HEK293T (cell line): ENCODE results near the gene TBX21.

Source experiments
- ARNT ChIP-seq: fragments of 450-650 bp; IDR thresholded peaks from 2 replicates; pipeline ENCODE4 v1.6.1; 2017; ENCODE audit warnings: mild to moderate bottlenecking
- ELF4 ChIP-seq: fragments of 450-650 bp; IDR thresholded peaks from 2 replicates; pipeline ENCODE4 v1.6.1; 2017; ENCODE audit warnings: antibody characterized with exemption
- FOXA1 ChIP-seq: fragments of 450-650 bp; IDR thresholded peaks from 2 replicates; pipeline ENCODE4 v1.6.1; 2016; ENCODE audit warnings: mild to moderate bottlenecking
- FOXK2 ChIP-seq: fragments of 450-650 bp; IDR thresholded peaks from 2 replicates; pipeline ENCODE4 v1.6.1; 2016; ENCODE audit warnings: mild to moderate bottlenecking
- FOXM1 ChIP-seq: fragments of 450-650 bp; IDR thresholded peaks from 2 replicates; pipeline ENCODE4 v1.6.1; 2017; ENCODE audit warnings: mild to moderate bottlenecking, borderline replicate concordance
- PKNOX1 ChIP-seq: fragments of 450-650 bp; IDR thresholded peaks from 2 replicates; pipeline ENCODE4 v1.6.1; 2016
- SUZ12 ChIP-seq: fragments of 450-650 bp; IDR thresholded peaks from 2 replicates; pipeline ENCODE4 v1.6.1; 2016; ENCODE audit warnings: mild to moderate bottlenecking
- TARDBP ChIP-seq: fragments of 450-650 bp; IDR thresholded peaks from 2 replicates; pipeline ENCODE4 v1.6.1; 2016

- TF ChIP-seq TARDBP (no peak), ARNT (no peak), SUZ12 (no peak), FOXK2 (no peak), FOXM1 (no peak), FOXA1 (no peak), PKNOX1 (no peak), ELF4 (no peak)
Measured at GRCh38 chr17:47709594-47709993, 23.4 kb upstream of the TBX21 start.
